ENCODE data around the gene ARHGEF28.

GRCh38 chr5:73831066-73831465 lies 205.1 kb downstream of the ARHGEF28 start:
- TF ChIP-seq CEBPB (IDR thresholded peaks at IDR 0.05; ENCODE audit: borderline replicate concordance, low read depth, low read length) = no peak
- no peak for TF ChIP-seq SUZ12 (IDR thresholded peaks at IDR 0.05; ENCODE audit: low read depth, low read length)
- TF ChIP-seq FOXJ3 (CRISPR knock-in tag; IDR thresholded peaks at IDR 0.05; ENCODE audit: borderline replicate concordance) = no peak
- TF ChIP-seq POLR2A (IDR thresholded peaks at IDR 0.05; ENCODE audit: insufficient read depth in 1 of 2, low read depth in 2 of 2, low read length in 2 of 2) = no peak
- no peak for TF ChIP-seq SMC3 (IDR thresholded peaks at IDR 0.05; ENCODE audit: low read length)
- TF ChIP-seq TBL1XR1 (IDR thresholded peaks at IDR 0.05; ENCODE audit: borderline replicate concordance, low read length, partially characterized antibody) = no peak
- no peak for TF ChIP-seq EZH2 (conservative IDR thresholded peaks at IDR 0.05; ENCODE audit: low read depth, low read length)
- TF ChIP-seq MYNN (CRISPR knock-in tag; IDR thresholded peaks at IDR 0.05; ENCODE audit: low read depth) = no peak
- TF ChIP-seq, protein P1, sequence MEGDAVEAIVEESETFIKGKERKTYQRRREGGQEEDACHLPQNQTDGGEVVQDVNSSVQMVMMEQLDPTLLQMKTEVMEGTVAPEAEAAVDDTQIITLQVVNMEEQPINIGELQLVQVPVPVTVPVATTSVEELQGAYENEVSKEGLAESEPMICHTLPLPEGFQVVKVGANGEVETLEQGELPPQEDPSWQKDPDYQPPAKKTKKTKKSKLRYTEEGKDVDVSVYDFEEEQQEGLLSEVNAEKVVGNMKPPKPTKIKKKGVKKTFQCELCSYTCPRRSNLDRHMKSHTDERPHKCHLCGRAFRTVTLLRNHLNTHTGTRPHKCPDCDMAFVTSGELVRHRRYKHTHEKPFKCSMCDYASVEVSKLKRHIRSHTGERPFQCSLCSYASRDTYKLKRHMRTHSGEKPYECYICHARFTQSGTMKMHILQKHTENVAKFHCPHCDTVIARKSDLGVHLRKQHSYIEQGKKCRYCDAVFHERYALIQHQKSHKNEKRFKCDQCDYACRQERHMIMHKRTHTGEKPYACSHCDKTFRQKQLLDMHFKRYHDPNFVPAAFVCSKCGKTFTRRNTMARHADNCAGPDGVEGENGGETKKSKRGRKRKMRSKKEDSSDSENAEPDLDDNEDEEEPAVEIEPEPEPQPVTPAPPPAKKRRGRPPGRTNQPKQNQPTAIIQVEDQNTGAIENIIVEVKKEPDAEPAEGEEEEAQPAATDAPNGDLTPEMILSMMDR (CRISPR knock-in tag; IDR thresholded peaks at IDR 0.05) = no peak
- TF ChIP-seq FOSL1 (CRISPR knock-in tag; IDR thresholded peaks at IDR 0.05; ENCODE audit: borderline replicate concordance) = no peak
- no peak for TF ChIP-seq GTF2F1 (IDR thresholded peaks at IDR 0.05; ENCODE audit: low read length)
- TF ChIP-seq ZKSCAN1 (IDR thresholded peaks at IDR 0.05; ENCODE audit: low read length) = no peak
- no peak for TF ChIP-seq MEF2D (CRISPR knock-in tag; IDR thresholded peaks at IDR 0.05)
- no peak for TF ChIP-seq AKAP8 (CRISPR knock-in tag; IDR thresholded peaks at IDR 0.05)
